HG02870 (cell line): Measurements from ENCODE around the gene RHO.

Source experiments
- ATAC-seq: cut with Tn5 transposase; IDR thresholded peaks from one replicate; pipeline ENCODE4 v1.9.1; 2021; ENCODE audit warnings: mild to moderate bottlenecking, moderate library complexity; ENCODE audit not compliant: unreplicated experiment

The RHO gene

DNA sequence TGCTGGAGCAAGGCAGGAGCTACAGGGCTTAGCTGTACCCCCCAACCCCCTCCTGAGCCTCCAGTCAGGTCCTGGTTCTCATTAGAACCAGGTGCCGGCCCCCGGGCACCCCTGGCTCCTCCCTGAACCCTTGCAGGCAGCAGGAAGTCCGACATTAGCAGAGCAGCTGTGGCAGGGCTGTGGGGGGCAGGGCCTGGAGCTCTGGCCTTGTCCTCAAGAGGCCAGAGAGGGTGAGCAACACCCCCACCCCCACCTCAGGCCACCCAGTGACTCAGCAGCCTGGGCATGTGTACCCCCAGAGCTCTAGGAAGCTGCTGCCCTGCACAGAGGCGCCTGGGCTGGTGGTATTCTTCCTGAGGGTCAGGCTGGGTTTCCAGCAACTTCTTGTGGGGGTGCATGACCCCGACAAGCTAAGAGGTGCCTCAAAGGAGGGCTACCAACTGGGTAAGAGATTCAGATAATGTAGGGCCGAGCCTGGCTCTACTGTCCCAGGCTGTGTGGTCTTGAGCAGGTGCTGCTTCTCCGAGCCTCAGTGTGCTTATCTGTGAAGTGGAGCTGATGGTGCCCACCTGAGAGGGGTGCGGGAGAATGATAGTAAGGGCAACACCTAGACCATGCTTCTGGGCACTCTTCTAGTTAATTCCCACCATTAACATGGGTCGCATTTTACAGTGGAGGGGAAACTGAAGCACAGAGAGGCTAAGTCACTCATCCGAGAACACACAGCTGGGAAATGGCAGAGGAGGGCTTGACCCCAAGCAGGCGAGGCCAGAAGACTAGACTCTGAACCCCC is 30.5 kb downstream of the RHO start:
- no peak for ATAC-seq

DNA sequence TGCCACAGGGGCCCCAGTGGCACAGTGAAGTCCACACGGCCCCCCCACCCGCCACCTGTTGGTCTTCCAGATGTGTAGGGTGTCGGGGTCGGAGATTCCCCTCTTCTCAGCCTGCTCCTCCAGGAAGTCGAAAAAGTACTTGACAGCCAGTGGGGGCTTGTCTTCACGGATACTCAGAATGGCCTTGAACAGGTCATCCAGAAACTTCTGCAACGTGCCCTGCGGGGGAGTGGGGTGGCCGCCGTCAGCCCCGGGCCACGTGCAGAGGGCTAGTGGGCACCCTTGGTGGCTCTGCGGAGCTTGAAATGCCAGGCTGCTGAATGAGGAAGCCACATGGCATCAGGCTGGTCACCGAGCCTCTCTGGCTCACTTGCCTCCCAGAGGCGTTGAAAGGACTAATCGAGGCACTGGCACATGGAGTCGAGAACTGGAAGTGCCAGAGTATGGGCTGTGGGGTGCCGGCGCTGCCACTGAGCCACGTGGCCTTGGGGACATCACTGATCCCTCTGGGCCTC is 31.2 kb downstream of the RHO start:
- ATAC-seq: no peak

DNA sequence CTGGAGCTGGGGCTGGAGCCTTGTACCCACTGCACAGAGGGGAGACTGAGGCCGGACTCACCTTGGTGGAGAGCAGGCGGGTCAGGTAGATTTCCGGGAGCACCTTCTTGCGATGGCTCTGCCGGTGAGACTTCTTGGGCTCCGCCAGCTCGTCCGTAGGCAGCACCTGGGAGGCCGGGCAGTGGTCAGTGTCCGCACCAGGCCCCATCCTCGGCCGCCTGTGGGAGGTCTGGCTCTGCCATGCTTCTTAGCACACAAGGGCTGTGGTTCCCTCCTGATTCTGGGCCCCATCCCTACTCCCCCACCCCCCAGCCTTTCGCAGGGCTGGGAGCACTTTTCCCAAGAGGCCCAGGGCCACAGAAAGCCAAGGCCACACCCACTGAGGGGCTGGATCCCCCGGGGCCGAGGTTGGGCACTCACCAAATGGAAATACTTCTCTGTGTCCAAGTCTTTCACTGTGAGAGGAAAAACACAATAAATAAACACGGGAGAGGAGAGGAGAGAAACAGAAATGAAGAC is 31.9 kb downstream of the RHO start:
- no peak for ATAC-seq

DNA sequence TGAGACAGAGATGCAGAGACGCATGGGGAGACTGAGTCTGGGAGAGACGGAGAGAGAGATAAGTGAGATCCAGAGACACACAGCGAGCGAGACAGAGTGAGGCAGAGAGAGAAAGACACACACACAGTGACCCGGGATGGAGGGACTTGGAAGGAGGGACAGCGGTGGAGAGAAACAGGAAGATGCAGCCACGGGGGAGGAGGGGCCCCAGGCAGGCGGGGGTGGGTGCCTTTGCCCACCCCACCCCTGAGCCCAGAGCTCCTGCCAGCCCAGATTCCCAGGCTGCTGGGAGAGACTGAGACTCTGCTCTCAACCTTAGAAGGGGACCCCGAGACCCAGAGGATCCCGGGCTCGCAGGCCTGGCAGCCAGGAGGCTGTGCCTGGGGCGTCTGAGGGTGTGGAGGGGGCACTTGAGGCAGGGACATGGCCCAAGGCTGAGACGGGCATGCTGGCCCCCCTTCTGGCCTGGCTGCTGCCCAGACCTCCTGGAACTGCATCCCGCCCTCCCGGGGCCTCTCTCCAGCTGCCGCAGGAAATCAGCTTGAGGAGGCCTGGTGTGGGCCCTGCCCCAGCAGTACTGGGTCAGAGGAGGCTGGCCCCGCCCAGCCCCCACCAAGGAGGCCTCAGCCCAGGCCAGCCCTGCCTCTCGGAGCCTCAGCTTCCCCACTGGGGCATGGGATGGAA is 32.6 kb downstream of the RHO start:
- ATAC-seq: no peak

DNA sequence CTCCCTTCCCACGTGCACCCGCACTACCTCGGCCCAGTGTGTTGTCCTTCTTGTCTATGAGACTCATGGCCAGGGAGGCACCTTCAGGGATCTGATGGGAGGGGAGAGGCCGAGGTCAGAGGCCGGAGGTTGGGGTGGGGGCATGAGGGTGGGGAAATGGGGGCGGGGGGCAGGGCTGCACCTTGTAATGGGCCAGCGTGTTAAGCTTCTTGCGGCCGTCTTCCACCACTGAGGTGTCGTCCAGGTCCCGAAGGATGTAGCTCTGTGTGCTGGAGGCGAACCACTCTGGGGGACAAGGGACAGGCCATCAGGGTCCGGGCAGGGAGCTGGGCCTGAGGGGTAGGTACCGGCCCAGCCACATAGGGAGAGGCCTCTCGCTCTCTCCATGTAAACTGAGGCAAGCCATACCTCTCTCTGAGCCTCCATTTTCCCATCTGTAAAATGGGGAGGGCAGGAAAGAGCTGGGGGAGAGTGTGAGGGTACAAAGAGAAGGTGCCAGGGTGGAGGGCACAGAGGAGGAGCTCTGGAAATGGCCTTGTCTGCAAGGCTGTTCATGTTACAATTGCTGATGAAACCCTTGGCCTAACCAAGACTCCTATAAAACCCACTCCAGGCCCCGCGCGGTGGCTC is 33.3 kb downstream of the RHO start:
- ATAC-seq: no peak

DNA sequence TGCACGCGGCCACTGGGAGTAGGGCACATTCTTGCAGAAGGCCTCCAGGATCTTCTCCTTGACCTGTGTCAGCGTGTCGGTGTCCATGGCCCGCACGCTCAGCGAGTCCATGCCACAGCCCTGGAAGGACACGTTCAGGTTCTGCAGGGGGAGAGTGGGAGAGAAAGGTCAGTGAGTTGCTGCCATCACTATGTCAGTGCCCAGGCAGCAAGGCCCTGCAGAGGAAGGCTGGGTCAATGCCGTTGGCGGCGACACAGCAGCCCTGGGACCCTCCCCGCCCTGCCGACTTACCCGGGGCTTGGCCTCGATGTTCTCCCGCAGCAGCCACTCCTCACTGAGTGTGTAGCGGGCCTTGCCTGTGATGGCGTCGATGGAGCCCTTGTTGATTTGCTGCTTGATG is 34.4 kb downstream of the RHO start:
- no peak for ATAC-seq

DNA sequence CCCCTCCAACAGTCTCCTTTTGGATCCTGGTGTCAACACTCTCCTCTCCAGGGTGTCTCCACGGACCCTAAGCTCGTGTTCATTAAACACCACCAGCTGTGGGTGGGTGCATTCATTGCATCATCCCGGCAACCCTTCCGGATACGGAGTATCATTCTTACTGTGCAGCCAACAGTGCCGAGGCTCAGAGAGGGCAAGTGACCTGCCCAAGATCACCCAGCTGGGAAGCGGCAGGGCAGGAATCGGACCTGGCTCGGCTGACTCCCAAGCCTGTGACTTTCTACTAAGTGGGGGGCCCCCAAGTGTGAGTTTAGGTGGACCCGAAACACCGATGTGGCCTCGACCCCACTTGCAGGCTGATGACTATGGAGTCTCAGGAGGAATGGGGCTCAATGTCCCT is 34.9 kb downstream of the RHO start:
- no peak for ATAC-seq

DNA sequence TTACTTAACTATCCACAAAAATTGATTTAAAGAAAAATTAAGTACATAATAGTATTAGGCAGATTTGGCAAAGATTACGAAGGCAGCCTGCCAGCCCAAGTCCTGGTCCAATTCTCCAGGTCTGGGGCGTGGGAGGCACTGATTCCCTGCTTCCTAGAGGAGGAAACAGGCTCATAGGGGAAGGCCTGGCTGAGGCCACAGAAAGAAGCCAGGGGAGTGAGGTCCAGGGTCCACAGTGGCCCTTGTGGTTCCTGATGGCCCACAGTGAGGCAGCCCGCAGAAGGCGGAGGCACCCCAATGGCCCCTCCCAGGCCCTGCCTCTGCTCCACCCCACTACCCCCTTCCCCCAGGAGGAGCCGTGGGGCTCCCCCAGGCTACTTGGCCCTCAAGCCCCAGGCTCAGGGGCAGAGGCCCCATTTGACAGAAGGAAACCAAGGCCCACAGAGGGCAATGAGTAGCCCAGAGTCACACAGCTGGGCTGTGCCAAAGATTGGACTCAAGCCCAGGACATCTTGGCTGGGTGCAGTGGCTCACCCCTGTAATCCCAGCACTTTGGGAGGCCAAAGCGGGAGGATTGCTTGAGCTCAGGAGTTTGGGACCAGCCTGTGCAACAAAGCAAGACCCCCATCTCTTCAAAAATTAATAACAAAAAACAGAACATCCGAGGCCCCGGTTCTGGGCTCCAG is 35.6 kb downstream of the RHO start:
- ATAC-seq: no peak

DNA sequence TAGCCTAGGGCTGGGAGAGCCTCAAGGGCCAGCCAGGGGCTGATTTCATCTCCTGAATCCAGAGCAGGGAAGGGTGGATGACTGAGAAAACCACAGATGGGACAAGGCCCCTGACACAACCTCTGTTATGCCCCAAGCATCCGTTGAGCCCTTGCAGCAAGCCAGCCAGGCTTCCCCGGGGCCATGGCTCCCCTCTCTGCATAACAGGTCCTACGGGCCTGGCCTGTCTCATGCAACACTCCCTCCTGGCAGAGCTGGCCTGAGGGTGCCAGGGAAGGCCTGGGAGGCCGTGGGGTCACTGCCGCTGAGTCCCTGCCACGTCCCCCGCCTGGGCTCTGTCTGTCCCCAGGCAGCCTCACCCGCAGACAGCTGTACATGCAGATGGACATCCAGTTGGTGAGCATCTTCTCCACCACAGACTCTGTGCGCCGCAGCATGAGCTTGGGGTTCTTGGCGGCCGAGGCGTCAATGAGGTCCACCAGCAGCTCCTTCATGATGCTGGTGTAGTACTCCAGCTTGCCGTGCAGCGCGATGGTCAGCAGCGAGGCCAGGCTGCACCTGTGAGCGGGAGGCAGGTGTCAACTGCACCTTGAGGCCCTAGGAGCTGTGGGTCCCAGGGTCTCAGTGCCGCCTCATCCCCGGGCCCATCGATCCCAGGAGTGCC is 36.7 kb downstream of the RHO start:
- ATAC-seq: no peak

DNA sequence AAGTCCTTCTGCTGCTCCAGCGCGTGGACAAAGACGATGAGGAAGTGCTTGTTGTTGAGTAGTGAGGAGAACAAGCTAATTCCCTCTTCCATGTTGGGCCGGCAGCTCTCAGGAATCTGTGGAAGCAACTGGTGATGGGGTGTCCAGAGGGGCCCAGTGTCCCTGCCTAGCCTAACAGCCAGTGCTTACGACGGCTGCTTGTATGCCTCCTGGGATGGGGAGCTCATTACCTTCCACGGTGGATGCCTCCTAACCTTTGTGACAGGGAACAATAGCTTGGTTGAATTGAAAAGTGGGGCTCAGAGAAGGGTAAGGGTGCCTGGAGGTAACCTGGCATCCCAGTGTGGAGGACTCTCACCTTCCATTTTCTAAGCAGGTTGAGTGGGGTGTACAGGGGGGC is 37.5 kb downstream of the RHO start:
- no peak for ATAC-seq

DNA sequence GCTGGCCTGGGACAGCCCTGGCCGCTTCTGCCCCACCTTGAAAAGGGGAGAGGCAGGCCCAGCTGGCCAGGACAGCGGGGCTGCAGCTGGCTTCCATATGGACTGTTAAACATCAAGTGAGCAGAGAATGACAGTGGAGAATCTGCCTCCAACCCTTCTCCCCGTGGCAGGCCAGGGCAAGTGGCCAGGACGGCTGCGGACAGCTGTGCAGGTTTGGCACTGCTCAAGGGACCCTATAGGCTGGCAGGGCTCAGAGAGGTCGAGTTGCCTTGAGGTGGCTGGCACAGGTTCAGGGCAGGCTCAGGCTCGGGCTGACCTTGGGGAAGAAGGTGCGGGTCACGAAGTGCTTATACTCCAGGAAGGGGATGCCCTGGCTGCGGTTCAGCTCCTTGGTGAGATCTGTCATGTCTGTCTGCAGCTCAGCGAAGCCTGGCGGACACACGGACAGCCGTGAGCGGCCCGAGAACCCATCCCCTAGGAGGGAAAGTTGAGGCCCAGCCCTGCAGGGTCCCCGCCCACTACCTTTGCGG is 38.8 kb downstream of the RHO start:
- no peak for ATAC-seq

DNA sequence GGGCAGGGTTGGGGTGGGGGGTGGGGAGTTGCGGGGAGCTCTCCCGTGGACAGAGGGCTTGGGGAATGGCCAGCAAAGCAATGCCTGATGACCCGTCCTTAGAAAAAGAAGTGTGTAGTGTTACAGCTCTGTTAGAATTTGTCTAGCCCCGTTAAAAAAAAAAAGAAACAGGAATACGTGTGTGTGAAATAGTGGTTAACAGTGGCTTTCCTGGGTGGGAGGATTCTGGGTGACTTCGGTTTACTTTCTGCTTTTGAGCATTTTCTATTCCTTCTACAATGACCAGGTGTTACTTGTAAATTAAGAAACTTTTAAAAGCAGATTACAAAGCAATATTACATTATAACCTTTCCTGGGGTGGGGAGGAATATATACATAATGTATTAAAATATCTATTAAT is 39.5 kb downstream of the RHO start:
- ATAC-seq: no peak

DNA sequence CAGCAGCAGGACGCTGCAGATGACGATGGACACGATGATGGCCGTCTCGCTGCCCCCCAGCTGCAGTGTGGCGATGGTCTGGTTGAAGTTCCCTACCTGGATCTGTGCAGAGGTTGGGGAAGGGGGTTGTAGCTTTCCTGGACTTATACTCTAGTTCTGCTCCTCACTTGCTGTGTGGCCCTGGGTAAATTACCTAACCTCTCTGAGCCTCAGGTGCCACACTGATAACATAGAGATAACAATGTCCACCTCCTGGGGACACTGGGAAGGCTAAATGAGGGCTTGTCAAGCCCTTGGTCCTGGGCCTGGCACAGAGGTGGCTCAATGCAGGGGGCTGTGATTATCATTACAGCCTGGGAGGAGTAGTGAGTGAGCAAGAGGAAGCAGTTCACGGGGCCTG is 41.4 kb downstream of the RHO start:
- ATAC-seq: no peak

DNA sequence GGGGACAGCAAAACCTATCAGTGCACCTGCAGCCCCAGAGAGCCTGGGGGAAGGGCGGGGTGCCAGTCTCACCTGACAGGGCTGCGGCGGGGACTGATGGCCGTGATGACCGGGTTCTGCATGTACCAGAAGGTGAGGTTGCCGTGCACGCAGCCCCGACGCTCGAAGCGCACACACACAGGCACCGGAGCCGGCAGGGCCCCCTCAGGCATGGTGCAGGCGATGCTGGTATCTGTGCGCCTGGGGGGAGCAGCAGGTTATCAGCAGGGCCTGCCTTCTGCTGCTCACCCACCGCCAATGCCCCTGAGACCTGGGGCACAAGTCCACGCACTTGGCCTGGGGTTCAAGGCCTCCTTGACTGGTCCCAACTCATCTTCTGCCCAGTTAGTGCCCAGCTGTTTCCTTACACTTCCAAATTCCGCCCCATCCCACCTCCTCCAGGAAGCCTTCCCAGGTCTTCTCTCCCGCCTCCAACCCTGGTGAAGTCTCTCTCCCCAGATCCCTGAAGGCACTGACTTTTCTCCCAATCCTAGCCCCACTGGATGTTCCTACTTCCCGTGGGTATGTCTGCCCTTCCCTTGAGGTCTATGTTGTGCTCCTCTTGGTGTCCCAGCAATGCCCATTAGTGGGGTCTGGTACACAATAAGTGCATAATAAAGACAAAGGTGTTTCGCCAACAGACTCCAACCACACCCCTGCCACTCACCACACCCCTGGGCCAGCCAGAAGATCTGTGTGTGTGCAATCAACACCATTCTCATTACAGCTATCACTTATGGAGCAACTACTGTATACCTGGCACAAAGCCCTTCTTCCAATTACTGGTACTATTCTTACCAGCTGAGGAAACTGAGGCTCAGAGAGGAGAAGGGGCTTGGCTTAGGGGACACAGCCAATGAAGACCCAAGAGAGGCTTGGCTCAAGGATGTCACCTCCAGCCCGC is 43.4 kb downstream of the RHO start:
- no peak for ATAC-seq

DNA sequence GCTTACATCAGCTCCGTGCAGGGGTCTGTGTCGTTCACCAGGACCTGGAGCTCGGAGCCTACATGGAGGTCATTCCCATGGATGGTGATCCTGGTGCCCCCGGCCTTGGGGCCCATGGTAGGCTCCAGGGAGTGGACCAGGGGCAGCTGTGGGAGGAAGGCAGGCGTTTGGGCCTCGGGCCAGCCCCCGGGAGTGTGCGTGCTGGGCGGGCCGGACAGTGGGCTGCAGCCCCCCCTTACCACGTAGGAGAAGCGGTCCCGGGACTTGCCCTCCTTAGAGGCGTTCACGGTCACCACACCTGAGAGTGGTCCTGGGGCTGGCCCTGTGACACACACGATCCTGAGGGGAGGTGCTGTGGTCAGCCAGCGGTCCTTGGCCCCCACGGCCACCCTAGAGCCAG is 44.2 kb downstream of the RHO start:
- ATAC-seq: no peak

DNA sequence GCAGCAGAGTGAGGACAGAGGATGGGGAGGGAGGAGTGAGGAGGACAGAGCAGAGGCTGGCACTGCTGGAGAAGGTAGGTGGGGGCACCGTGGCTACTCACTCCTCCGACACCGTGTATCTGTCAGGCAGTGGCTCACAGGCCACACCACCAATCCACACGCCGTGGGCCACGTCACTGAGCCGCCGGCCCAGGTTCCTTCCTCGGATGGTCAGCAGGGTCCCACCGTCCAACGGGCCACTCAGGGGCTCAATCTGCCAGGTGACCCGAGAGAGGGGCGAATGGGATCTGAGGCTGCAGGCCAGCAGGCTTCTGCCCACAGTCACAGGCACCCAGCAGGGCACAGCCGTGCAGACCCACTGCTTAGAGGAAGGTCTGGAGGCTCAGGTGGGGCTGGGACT is 45.1 kb downstream of the RHO start:
- ATAC-seq: no peak

DNA sequence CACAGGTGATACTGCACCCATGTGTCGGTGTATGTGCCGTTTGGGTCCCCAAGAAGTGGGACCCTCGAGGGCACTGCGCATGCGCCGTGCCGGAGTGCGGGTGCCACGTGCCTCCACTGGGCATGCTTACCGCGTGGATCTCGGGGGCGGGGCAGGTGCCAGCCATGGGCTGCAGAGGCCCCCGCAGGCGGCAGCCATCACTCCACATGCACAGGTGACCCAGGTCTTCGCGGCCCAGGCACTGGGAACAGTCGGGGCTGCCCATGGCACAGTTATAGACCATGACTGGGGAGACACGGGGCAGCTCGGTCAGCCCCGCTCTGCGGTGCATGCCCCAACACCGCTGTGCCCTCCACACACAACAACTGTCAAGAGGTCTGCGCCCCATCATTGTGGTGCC is 45.8 kb downstream of the RHO start:
- ATAC-seq: no peak

DNA sequence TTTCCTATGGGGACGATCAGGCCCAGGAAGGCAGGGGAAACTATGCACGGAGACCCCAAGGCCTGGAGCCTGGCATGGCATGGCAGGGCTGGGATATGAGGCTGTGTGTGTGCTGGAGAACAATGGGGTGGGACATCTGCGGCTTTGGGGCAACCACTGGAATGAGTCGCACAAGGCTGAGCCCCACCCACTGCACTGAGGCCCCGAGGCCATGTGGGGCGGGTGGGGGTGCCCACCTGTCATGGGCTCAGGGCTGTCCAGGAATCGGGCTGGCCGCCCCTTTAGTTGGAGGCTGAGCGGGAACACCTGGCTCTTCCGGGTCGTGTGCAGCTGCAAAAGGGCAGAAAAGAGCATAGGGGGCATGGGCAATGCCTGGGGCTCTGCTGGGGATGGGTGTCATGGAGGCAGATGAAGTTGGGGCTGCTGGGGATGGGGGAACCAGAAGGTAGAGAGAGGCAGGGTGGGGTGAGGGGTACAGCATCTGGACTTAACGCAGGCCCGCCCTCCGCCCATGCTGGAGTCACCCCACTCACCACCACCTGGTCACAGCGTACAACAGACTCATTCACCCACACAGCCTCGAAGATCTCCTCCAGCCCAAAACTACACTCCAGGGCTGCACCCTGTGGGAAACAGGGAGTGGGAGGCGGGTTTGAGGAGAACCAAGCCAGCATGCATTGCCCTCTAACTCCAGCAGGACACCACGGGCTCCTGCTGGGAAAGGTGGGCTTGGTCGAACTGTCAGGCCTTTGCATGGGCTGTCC is 47.0 kb downstream of the RHO start:
- ATAC-seq: no peak

DNA sequence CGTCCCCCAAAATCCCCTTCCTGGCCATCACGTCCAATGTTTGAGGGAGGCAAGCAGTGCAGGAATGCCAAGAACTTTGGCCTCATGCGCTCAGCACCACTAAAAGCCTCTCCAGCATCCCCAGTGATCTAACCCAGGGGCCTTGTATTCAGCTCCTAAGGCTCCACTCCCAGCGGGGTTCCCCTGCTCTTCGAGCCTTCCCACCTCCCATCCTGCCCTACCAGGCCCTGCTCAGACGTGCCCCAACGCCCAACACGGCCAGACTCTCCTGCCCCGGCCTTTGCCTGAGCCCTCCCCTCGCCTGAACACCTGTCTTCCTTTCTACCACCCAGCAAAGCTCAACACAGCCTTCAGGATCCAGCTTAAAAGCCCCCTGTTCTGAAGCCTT is 47.6 kb downstream of the RHO start:
- no peak for ATAC-seq
